CD4-positive, alpha-beta memory T cell (primary cell): ENCODE results near the gene RPSA. TPM values are rescaled to one million over a fixed set of nuclear protein-coding genes. Genes with fewer than 3 reads are reported as not detected.
A peak's percentile ranks its signal among the peaks of the same experiment; 100 is the strongest.
"Not testable (repeated sequence)": the region's sequence is repeated elsewhere in the genome, so short reads cannot be mapped to it uniquely, and the experiment has no call there.

Experiments
- CTCF ChIA-PET: fragments of 350-600 bp; sonication (Branson Sonifier 250); formaldehyde crosslinking; loops from one replicate; lab custom pipeline; 2021; ENCODE audit warnings: inconsistent platforms; ENCODE audit not compliant: partially characterized antibody; lab: Charles Lee
- POLR2A ChIA-PET: fragments of 350-600 bp; sonication (Branson Sonifier 250); formaldehyde crosslinking; loops from one replicate; lab custom pipeline; 2021; ENCODE audit not compliant: partially characterized antibody; lab: Charles Lee
- DNase-seq, 5 donors: peaks; one replicate each; pipeline versions ENCODE4 v3.0.0 to v3.0.0-alpha.2; 2020 to 2022; ENCODE audit warnings: mixed read lengths in 1 of 5
- H3K27ac ChIP-seq: one replicate; pipeline ENCODE4 v1.7.0; 2013; ENCODE audit warnings: low read depth, low read length
- H3K27me3 ChIP-seq: 2 replicates; pipeline ENCODE4 v1.7.0; 2013; ENCODE audit warnings: mild to moderate bottlenecking, low read length, moderate library complexity; ENCODE audit not compliant: insufficient read depth
- H3K36me3 ChIP-seq: 2 replicates; pipeline ENCODE4 v1.7.0; 2013; ENCODE audit warnings: mild to moderate bottlenecking, low read length, moderate library complexity; ENCODE audit not compliant: insufficient read depth
- H3K4me1 ChIP-seq: 2 replicates; pipeline ENCODE4 v1.7.0; 2013; ENCODE audit warnings: mild to moderate bottlenecking, low read length, moderate library complexity; ENCODE audit not compliant: insufficient read depth
- H3K4me3 ChIP-seq, 2 donors: one replicate each; pipeline ENCODE4 v1.7.0; 2013; ENCODE audit warnings: low read length in 2 of 2, mild to moderate bottlenecking in 1 of 2
- H3K9me3 ChIP-seq, 2 donors: one replicate each; pipeline ENCODE4 v1.7.0; 2013; ENCODE audit warnings: low read length in 2 of 2, control low read depth in 1 of 2; ENCODE audit not compliant: control insufficient read depth in 1 of 2
- H3K27ac Mint-ChIP-seq, 7 donors: one replicate each; pipeline ENCODE4 v1.8.0; 2020 to 2021; ENCODE audit warnings: mixed read lengths in 7 of 7, mild to moderate bottlenecking in 6 of 7, inconsistent platforms in 3 of 7, moderate library complexity in 3 of 7
- H3K27me3 Mint-ChIP-seq, 2 donors: one replicate each; pipeline ENCODE4 v1.8.0; 2020 to 2021; ENCODE audit warnings: mixed read lengths in 2 of 2
- H3K36me3 Mint-ChIP-seq, 2 donors: one replicate each; pipeline ENCODE4 v1.8.0; 2020 to 2021; ENCODE audit warnings: mixed read lengths in 2 of 2, inconsistent platforms in 1 of 2, mild to moderate bottlenecking in 1 of 2
- H3K4me1 Mint-ChIP-seq, 4 donors: one replicate each; pipeline ENCODE4 v1.8.0; 2020 to 2021; ENCODE audit warnings: mixed read lengths in 4 of 4, mild to moderate bottlenecking in 1 of 4
- H3K4me3 Mint-ChIP-seq, 8 donors: one replicate each; pipeline ENCODE4 v1.8.0; 2020 to 2021; ENCODE audit warnings: mixed read lengths in 8 of 8, mild to moderate bottlenecking in 7 of 8, moderate library complexity in 6 of 8, inconsistent platforms in 3 of 8
- H3K9me3 Mint-ChIP-seq, 8 donors: one replicate each; pipeline ENCODE4 v1.8.0; 2020 to 2021; ENCODE audit warnings: mixed read lengths in 8 of 8, mild to moderate bottlenecking in 5 of 8, inconsistent platforms in 3 of 8, moderate library complexity in 1 of 8
- intact Hi-C: fragments of 100-400 bp; cut with micrococcal nuclease; formaldehyde crosslinking; loops from one replicate; pipeline ENCODE4 v1.15.1; 2023
- polyA plus RNA-seq, 2 donors: library from polyadenylated mRNA; unstranded; fragments of 300-500 nt; fragmentation: Illumina TruSeq; gene quantifications; one replicate each; pipeline ENCODE4 v1.2.3, GENCODE V29; 2021
- total RNA-seq, 2 experiments: library from RNA; stranded (reverse); gene quantifications; one replicate each; pipeline ENCODE4 v1.2.3, GENCODE V29; 2021

Gene RPSA
- total RNA-seq (1,000 to 10,000 TPM; 1,582 to 1,688 TPM), polyA plus RNA-seq (1,000 to 10,000 TPM; 1,062 to 1,312 TPM)

GRCh38 chr3:39406368-39407258 lies at the start of gene RPSA:
Gene RPSA, plus strand, starts transcription at chr3:39406720. Its CDS starts 934 bp downstream, at chr3:39407654.
- H3K9me3 Mint-ChIP-seq = no peaks in the 10 kb centered on the region
- H3K36me3 Mint-ChIP-seq = peaks cover 29 to 50% of the 10 kb centered on the region in 2 donors
- POLR2A ChIA-PET = interaction anchor here (0.5 to 5.4 kb wide), 18 partner anchors 8 to 1793 kb away, joined by 3 to 75 read pairs (median 4); partner anchors contain the start of genes CTNNB1, GORASP1, OXSR1 and SCN11A
- DNase-seq = peak; percentile 91 to 99 (median 99)
- no peaks in the 10 kb centered on the region for H3K27me3 Mint-ChIP-seq
- Histone ChIP-seq H3K4me1 (peaks cover 47% of the 10 kb centered on the region), H3K27ac (peak within 1 kb of the TSS; percentile 81), H3K9me3 (no peaks in the 10 kb centered on the region), H3K36me3 (peaks cover 31% of the 10 kb centered on the region), H3K4me3 (peak within 1 kb of the TSS; percentile 31 to 72), H3K27me3 (no peaks in the 10 kb centered on the region)
- peaks cover 30 to 54% (median 43%) of the 10 kb centered on the region in 4 donors for H3K4me1 Mint-ChIP-seq
- peak within 1 kb of the TSS; percentile 88 to 99 (median 98) for H3K27ac Mint-ChIP-seq
- CTCF ChIA-PET = interaction anchor here (0.8 to 5.6 kb wide), 11 partner anchors 10 to 1242 kb away, joined by 3 to 48 read pairs (median 4); no protein-coding TSS in a partner anchor
- H3K4me3 Mint-ChIP-seq = peak within 1 kb of the TSS; percentile 88 to 99 (median 96)
- intact Hi-C loops = loop anchor here (1.0 to 10.0 kb wide), 7 partner anchors 22 to 1272 kb away; partner anchors contain the start of genes ACAA1, EIF1B, MYD88 and WDR48

GRCh38 chr3:39358333-39358732 lies 48.2 kb upstream of the RPSA start:
- Histone ChIP-seq H3K4me3 (peak overlapping the region in 1 of 2 donors; percentile 25), H3K9me3 (no peaks in the 10 kb centered on the region), H3K36me3 (no peaks in the 10 kb centered on the region), H3K27me3 (no peaks in the 10 kb centered on the region), H3K4me1 (peaks cover 46% of the 10 kb centered on the region), H3K27ac (no peak overlapping the region)
- POLR2A ChIA-PET = no interaction called here
- intact Hi-C loops = no loop called here
- no peaks in the 10 kb centered on the region for H3K27me3 Mint-ChIP-seq
- H3K4me3 Mint-ChIP-seq = peak overlapping the region in 6 of 8 donors; percentile 9 to 79 (median 39)
- peak in 3 of 5 donors; percentile 18 to 36 (median 32) for DNase-seq
- peaks cover 0 to 2% of the 10 kb centered on the region in 2 donors for H3K36me3 Mint-ChIP-seq
- CTCF ChIA-PET = interaction anchor here (1.0 to 1.2 kb wide), 3 partner anchors 20 to 67 kb away, joined by 4 read pairs; no protein-coding TSS in a partner anchor
- H3K9me3 Mint-ChIP-seq = no peaks in the 10 kb centered on the region
- H3K27ac Mint-ChIP-seq = peak overlapping the region in 5 of 7 donors; percentile 49 to 87 (median 78)
- peaks cover 44 to 69% (median 58%) of the 10 kb centered on the region in 4 donors for H3K4me1 Mint-ChIP-seq

- H3K27me3 ChIP-seq = no peaks in the 10 kb centered on the region
- ChIA-PET CTCF (interaction anchor here (1.0 to 1.7 kb wide), 8 partner anchors 10 to 172 kb away, joined by 3 to 10 read pairs (median 4); no protein-coding TSS in a partner anchor), POLR2A (interaction anchor here (1.1 to 1.9 kb wide), 2 partner anchors 11 to 46 kb away, joined by 3 to 5 read pairs; no protein-coding TSS in a partner anchor)
- H3K4me1 ChIP-seq = peaks cover 46% of the 10 kb centered on the region
- peaks cover 0 to 2% of the 10 kb centered on the region in 2 donors for H3K36me3 Mint-ChIP-seq
- peak overlapping the region; percentile 41 to 81 (median 76) for H3K4me3 Mint-ChIP-seq
- H3K4me1 Mint-ChIP-seq = peaks cover 60 to 83% (median 70%) of the 10 kb centered on the region in 4 donors
- peak overlapping the region; percentile 73 to 93 (median 84) for H3K27ac Mint-ChIP-seq
- intact Hi-C loops = no loop called here
- H3K9me3 Mint-ChIP-seq = peaks cover 0 to 2% (median 0%) of the 10 kb centered on the region in 8 donors
- peak; percentile 56 to 80 (median 61) for DNase-seq
- no peaks in the 10 kb centered on the region for H3K9me3 ChIP-seq
- no peaks in the 10 kb centered on the region for H3K27me3 Mint-ChIP-seq
- peak overlapping the region; percentile 17 for H3K27ac ChIP-seq
- peak overlapping the region in 1 of 2 donors; percentile 10 for H3K4me3 ChIP-seq
- H3K36me3 ChIP-seq = no peaks in the 10 kb centered on the region
Observed at GRCh38 chr3:39361252-39361927, 45.1 kb upstream of the RPSA start.

- H3K27me3 Mint-ChIP-seq = no peaks in the 10 kb centered on the region
- peak overlapping the region in 4 of 8 donors; percentile 14 to 81 (median 78) for H3K4me3 Mint-ChIP-seq
- H3K4me3 ChIP-seq = no peak overlapping the region
- H3K36me3 Mint-ChIP-seq = peaks cover 0 to 2% of the 10 kb centered on the region in 2 donors
- intact Hi-C loops = no loop called here
- H3K4me1 ChIP-seq = peaks cover 46% of the 10 kb centered on the region
- H3K36me3 ChIP-seq = no peaks in the 10 kb centered on the region
- ChIA-PET POLR2A (interaction anchor here (1.1 to 1.9 kb wide), 2 partner anchors 12 to 46 kb away, joined by 3 to 5 read pairs; no protein-coding TSS in a partner anchor), CTCF (interaction anchor here (1.1 to 1.8 kb wide), 3 partner anchors 10 to 74 kb away, joined by 3 to 5 read pairs (median 5); no protein-coding TSS in a partner anchor)
- peaks cover 58 to 80% (median 68%) of the 10 kb centered on the region in 4 donors for H3K4me1 Mint-ChIP-seq
- H3K27ac Mint-ChIP-seq = peak overlapping the region; percentile 68 to 93 (median 77)
- H3K9me3 Mint-ChIP-seq = peaks cover 0 to 2% (median 0%) of the 10 kb centered on the region in 8 donors
- H3K9me3 ChIP-seq = no peaks in the 10 kb centered on the region
- H3K27ac ChIP-seq = peak overlapping the region; percentile 17
- DNase-seq = no peak
- no peaks in the 10 kb centered on the region for H3K27me3 ChIP-seq
Observed at GRCh38 chr3:39362192-39362591, 44.3 kb upstream of the RPSA start.

- POLR2A ChIA-PET = no interaction called here
- Mint-ChIP-seq H3K27ac (peak overlapping the region; percentile 4 to 86 (median 68)), H3K4me3 (peak overlapping the region in 3 of 8 donors; percentile 12 to 78 (median 77)), H3K9me3 (peaks cover 0 to 2% (median 0%) of the 10 kb centered on the region in 8 donors), H3K4me1 (peaks cover 52 to 73% (median 62%) of the 10 kb centered on the region in 4 donors), H3K27me3 (no peaks in the 10 kb centered on the region), H3K36me3 (peaks cover 0 to 2% of the 10 kb centered on the region in 2 donors)
- no peaks in the 10 kb centered on the region for H3K27me3 ChIP-seq
- H3K36me3 ChIP-seq = no peaks in the 10 kb centered on the region
- peaks cover 40% of the 10 kb centered on the region for H3K4me1 ChIP-seq
- H3K27ac ChIP-seq = no peak overlapping the region
- CTCF ChIA-PET = interaction anchor here (0.8 to 1.8 kb wide), 2 partner anchors 15 to 74 kb away, joined by 4 to 5 read pairs; no protein-coding TSS in a partner anchor
- intact Hi-C loops = no loop called here
- no peak overlapping the region for H3K4me3 ChIP-seq
- no peaks in the 10 kb centered on the region for H3K9me3 ChIP-seq
- no peak for DNase-seq
Observed at GRCh38 chr3:39362812-39363211, 43.7 kb upstream of the RPSA start.

GRCh38 chr3:39370450-39370849 lies 36.1 kb upstream of the RPSA start:
- H3K36me3 ChIP-seq, H3K9me3 Mint-ChIP-seq, H3K4me1 ChIP-seq, intact Hi-C loops, DNase-seq, H3K27ac Mint-ChIP-seq, H3K4me3 ChIP-seq, H3K4me3 Mint-ChIP-seq, H3K27me3 Mint-ChIP-seq, H3K27ac ChIP-seq, H3K9me3 ChIP-seq, H3K36me3 Mint-ChIP-seq, H3K27me3 ChIP-seq, POLR2A ChIA-PET, CTCF ChIA-PET, H3K4me1 Mint-ChIP-seq: not testable (repeated sequence)
